NCI-H526 treated with DMSO at 0.1 percent for 48 hours (cell line): ENCODE results near the gene SDCCAG8.

Source experiments
- DNase-seq: peaks from one replicate; lab custom pipeline; 2025; lab: John Stamatoyannopoulos, UW

SDCCAG8 gene

DNA sequence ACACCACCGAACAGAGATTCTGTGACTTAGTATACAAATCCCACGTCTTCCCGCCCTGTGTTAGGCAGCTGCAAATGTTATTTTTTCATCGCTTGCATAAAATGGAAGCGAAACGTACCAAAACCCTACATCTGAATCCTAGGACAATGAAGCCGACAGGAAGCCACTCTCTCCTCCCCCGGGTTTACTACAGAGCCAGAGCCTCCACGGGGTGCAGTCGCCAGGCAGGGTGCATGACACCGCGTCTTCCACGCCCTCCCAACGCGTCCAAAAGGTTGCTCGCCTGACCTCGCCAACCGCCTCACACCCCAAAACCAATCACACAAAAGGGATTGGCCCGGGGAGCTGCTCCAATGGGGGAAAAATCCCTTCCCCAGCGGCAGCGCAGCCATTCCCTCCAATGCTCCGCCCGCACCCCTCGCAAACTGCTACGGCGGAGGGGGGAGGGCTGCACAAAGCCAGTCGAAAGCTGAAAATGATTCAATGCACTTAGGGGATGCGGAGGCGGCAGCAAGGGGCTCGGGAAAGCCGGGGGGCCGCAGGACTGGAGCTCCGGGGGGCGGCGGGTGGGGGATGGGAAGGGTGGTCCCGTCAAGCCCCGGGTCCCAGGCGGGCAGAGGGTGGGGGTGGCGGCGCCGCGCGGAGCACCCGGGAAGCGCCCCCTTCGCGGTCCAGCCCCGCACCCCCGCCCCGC lies 1.5 kb upstream of the SDCCAG8 start:
- peak; percentile 62 for DNase-seq

DNA sequence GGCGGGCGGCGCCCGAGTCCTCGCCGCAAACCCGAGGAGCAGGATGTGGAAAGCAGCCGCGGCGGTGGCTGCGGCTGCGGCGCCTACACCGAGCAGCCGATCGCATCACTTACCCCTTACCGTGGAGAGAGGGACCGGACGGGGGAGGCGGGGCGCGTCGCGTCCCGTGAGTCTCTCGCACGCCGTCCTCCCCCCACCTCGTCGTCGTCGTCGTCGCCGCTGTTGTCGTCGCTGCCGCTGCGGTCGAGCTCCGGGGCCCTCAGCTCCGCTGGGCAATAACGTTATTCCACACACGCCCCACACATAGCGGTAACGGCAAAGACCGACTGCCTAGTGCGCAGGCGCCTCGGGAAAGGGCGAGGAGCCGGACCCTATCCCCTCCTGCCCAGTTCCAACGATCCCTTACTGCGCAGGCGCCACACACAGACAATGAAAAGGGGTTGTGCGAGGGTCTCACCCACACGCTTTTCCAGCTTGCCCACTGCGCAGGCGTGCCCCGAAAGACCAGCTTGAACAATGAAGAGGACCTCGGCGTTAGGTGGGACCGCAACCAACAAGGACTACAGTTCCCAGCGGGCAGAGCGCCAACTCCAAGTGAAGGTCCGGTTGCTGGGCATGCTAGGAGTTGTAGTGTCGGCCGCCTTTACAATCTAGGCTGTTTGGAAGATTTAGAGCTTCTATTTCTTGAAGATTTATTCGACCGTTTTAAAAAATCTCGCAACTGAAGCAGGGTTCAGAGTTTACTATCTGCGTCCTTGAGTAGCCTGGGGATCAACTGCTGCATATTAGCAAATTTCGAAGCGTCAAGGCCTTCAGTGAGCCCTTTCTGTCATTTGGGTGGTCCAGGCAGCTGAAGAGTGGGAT lies 682 bp upstream of the SDCCAG8 start, which contains the start of gene CEP170:
TSS of gene CEP170 (minus strand) at position 355 of the 864 bp plus-strand sequence. CDS start 30,001 bp downstream, outside the sequence.
- peak; percentile 95 for DNase-seq

DNA sequence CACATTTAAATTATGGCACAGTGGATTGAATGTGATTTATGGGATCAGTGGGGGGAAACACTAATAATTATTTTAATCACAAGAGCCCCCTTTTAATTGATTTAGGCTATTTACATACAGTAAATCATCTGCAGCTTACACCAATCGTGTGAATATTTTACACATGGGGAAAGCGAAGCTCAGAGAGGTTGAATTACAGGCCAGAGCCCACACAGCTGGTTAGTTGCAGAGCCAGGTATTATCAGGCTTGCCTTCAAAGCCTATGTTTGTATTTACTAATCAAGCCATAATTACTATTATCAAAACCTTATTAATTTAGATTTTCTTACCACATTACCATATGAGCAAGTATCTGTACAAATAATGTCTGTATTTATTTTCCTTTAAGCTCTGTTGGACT lies 749 bp downstream of the SDCCAG8 start:
- DNase-seq = no peak

DNA sequence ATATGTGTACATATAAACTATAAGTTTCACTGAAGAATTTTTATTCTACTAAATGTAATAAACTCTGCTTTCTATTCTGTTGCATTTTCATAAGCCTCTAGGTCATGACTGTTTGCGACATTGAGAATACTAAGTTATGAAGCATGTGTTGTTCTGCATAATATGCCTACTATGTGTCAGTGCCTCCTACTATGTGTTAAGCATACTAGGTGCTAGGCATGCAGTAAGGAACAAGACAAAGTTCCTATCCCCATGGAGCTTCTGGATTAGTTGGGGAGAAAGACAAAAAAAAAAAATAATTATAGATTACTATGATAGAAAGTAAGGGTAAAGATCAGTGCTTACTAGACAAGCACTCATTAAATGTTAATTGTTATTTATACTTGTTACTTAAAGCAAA lies 1.3 kb downstream of the SDCCAG8 start:
- DNase-seq = no peak

DNA sequence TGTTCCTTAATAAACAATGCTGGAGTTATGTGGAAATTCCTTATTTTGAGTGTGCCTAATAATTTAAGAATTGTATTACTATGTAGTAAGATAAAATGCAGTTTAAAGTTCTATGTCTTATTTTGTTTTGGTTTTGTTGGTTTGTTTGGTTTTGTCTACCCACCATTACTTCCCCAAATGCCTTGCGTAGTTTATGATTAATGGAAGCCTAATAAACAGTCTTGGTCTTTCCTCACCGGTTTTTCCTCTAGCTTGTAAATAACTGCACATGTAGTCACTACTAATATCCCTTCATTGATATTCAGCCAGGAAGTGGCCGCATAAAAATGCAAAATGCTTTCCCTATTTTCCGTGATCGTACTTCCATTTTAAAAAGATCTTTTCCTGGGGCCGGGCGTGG lies 2.9 kb downstream of the SDCCAG8 start:
- DNase-seq = no peak

DNA sequence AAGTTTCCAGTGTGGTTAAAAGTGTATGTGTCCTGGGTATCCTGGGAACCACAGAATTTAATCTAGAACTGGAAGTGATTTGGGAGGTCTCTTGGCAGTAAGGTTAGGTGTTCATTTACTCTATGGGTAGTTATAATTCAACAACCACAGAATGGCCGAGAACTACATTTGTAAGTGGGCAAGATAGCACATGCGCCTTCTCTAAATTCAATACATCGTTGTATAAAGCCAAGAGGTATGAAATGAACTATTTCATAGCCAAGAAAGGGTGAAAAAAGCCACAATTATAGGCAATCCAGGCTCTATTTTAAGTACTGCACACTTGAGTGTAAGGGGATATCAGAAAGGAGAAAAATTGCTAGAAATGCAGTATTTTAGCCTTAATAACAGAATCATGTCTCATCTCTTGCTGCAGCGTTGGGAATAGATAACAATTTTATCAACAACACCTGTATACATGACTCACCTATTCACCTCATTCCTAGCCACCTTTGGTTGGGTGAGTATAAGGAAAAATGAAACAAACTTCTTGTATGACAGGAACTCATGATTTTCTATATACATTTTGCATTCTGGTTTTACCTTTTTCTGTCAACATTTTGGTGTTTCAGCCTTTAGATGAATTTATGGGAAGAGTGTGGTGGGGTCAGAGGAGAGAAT lies 4.5 kb downstream of the SDCCAG8 start:
- no peak for DNase-seq

DNA sequence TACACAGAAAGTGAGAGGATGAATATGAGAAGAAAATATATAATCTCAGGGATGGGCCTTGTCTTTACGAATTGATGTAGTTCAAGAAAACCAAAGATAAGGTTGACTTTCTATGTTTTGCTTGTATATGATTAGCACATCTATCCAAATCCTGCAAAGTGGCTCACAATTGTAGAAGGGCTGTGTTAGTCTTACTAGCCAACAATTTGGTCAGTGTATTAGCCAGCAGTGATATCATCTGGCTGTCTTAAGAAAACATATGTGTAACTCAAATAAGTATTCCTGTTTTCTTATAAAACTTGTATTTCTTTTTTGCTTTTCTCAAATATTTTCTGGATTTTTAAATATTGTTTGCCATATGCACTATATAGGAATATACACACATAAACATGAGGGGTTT lies 5.5 kb downstream of the SDCCAG8 start:
- DNase-seq = no peak

DNA sequence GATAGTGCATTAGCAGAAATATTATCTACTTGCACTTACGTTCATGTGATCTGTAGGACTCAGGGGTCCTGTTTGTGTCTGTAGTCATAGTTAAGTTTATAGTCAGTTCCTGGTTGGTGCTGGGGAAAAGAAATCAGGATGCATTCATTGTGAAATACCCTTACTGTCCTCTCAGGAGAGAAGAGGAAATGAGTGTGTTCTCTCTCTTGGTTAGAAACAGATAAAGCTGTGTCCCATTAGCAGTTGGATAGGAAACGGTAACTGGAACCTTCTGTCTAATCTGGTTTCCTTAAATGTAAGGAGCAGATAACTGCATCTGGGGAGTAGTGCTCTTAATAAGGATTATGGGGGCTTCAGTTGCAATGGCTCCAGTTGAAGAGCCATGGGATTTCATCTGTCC lies 8.9 kb downstream of the SDCCAG8 start:
- no peak for DNase-seq

DNA sequence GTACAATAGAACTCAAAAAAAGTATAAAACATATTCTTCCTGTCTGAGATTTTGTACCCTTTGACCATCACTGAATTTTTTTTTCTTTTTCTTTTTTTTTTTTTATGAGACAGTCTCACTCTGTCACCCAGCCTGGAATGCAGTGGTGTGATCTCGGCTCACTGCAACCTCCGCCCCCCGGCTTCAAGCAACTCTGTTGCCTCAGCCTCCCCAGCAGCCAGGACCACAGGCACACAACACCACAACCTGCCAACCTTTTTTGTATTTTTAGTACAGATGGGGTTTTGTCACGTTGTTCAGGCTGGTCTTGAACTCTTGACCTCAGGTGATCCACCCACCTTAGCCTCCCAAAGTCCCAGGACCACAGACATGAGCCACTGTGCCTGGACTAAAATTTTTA lies 10.4 kb downstream of the SDCCAG8 start:
- DNase-seq = no peak

DNA sequence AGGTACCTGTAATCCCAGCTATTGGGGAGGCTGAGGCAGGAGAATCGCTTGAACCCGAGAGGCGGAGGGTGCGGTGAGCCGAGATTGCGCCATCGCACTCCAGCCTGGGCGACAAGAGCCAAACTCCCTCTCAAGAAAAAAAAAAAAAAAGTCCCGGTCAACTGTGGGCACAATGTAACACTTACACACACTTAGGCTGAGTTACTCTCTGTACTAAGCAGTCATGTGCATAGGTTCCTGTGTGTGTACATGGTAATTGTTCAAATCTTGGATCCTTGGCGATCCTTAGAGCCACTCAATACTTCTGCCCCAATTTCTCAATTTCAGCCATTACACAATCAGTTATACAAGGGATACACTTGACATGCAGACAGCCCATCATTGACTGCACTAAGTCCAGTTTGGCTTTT lies 11.6 kb downstream of the SDCCAG8 start:
- DNase-seq = no peak

DNA sequence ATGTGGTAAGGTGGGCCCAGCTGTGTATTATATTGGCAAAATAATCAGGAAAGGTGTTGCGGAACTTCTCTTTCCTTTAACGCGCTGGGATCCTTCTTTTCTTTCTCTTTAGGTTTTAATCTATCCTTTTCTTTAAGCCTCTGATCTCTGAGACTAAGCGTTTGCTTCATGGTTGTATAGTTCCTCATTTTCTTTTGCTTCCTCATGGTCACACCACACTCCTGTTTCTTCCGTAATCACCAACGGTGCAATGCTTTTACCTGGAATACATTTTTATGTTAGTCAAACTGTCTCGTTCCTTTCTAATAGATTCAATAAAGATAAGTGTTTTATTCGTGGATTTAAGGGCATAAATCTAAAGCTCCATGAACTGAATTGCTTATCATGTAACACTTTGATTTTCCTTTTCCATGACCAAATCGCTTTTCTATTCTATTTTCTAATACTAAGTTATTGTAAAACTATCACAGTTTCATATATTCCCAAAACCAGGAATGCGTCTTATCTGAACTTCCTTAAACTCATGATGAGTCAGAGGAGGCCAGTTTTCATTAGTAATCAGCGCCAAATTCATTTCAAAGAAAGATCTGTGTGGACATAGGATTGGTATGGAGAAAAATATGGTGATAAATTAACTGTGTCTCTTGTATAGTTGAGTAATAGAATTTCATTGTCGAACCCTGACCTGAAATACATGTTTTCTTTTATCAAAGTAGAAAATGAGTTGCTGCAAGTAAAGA lies 12.2 kb downstream of the SDCCAG8 start:
- no peak for DNase-seq

DNA sequence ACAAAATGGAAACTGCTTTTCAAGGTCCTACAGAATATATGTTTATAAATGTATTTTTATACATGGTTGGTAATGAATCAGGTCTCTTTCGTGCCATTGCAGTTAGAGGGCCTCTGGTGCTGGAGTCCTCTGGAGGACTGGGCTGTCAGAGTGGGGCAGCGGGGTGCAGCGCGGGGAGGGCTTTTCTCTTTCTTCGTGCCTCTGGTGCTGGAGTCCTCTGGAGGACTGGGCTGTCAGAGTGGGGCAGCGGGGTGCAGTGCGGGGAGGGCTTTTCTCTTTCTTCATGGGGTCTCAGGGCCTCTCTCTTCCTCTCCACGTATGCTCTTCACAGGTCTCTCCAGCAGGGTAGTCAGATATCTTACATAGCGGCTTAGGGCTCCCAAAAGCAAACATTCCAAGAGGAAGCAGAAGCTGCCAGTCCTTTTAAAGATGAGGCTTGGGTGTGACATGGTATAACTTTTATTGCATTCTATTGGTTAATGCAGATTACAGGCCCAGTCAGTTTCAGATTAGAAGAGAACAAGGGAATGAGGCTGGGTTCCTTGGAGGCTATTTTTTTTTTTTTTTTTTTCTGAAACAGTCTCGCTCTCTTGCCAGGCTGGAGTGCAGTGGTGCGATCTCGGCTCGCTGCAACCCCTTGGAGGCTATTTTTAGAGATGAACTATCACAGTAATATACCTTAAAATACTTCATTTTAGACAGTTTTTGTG lies 13.1 kb downstream of the SDCCAG8 start:
- no peak for DNase-seq

DNA sequence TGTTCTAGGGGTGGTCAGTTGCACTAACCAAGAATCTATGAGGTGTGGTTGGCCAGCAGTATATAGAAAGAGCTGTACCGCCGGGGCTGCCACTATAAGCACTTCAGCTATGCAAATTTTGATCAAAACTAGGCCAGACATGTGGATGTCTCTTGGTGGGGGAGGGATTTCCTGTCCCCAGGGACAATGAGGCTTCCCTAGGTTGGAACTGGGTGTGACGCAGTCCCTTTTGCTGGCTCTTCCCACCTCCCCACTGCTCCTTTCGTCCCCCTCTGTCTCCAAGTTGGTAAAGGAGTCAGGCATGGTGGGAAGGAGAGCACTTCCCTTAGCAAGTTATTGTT lies 13.6 kb downstream of the SDCCAG8 start:
- DNase-seq = peak; percentile 54

DNA sequence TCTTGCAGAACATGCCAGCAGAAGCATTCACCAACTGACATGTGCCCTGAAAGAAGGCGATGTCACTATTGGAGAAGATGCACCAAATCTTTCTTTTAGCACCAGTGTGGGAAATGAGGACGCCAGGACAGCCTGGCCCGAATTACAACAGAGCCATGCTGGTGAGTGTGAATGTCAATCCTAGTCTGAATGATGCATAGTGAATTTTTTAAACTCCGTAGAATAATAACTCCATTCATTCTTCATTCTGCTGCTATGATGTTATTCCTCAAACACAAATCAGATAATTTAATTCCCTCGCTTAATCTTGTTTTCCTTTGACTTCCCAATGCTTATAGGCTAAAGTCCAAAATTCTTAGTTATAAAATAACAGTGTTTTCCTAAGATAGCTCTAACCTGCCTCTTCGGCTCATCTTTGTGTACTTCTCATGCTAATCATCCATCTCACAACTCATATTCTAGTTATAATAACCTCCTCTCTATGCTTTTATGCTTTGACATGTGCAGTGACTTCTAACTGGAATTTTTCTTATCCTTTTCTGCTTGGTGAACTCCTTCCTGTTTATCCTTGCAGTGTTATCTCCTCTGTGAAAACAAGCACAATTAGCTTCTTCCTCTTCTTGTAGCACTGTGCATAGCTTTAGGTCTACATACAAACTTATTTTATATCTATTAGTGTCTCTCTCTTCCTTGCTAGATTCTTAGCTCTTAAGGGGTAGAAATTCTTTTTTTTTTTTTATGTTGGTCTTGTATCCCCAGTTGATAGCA lies 14.4 kb downstream of the SDCCAG8 start:
- no peak for DNase-seq

DNA sequence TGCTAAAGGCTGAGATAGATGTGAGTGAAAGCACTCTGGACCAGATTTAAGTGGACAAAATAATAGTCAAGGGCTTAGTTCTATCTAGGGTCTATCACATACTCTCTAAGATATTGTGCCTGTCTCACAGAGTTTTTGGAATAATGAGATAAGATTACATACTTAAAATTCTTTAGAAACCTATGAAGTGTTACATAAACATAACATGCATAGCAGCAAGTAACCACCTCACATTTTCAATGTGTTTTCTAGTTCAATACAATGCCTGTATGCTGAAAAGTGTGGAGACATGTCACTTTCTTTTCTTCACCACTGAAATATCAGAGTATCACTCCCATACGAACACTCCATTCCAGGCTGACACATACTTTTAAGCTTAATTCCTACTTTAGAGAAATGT lies 16.2 kb downstream of the SDCCAG8 start:
- no peak for DNase-seq

DNA sequence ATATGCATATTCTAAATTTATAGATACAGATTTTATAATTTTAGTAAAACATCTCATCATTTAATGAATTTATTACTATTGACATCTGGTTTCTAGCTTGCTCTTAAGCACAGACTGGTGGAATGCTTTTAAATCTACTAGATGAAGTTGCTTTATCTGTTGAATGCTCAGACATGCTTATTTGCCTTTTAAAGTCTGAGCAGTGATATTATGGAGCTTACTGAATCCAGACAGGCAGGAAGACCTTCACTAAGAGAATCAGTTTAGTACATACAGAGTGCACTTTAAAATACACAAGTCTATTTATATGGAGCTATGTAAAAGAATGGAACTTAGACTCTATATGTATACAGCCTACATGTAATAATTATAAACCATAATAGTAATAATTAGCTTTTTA lies 16.6 kb downstream of the SDCCAG8 start:
- no peak for DNase-seq

DNA sequence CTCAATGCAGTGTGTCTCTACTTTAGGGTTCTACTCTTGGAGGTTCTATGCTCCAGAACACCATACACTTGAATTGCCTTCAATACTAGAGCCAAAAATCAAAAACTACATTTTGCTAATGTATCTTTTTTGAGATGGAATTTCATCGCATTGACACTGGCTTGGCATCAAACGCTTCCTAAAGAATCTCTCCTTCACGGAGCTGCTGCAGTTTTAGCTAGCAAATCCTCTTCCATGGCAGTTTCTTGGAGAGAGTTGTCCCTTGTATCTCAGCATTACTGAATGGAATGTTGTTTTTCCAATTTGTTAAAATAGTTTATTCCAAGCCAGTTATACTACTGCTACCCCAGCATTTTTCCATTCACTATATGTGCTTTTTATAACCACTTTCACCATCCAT lies 17.7 kb downstream of the SDCCAG8 start:
- no peak for DNase-seq

DNA sequence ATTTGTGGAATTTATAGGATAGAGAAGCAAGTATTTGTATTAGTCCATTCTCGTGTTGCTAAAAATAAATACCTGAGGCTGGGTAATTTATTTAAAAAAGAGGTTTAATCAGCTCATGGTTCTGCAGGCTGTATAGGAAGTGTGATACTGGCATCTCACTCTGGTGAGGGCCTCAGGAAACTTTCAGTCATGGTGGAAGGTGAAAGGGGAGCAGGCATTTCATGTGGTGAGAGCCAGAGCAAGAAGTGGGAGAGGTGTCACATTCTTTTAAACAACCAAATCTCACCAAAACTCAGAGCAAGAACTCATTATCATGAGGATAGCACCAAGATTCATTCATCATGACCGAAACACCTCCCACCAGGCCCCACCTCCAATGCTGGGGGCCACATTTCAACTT lies 18.1 kb downstream of the SDCCAG8 start:
- no peak for DNase-seq

DNA sequence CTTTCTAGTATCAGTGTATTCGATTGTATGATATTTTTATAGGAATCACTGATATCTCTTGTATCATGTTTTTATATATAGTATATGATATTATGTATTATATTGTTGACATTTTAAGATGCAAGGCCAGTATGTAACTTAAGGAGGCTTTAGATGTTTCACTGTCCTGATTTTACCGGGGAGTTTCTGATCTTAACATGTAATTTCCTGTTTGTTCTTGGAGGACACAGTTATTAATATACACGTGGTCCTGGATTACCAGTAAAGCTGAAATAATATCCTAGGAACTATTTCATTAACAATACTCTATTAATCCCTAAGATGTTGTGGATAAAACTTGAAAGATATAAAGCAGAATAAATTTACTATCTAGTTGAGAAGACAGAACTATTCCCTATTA lies 19.5 kb downstream of the SDCCAG8 start:
- no peak for DNase-seq

DNA sequence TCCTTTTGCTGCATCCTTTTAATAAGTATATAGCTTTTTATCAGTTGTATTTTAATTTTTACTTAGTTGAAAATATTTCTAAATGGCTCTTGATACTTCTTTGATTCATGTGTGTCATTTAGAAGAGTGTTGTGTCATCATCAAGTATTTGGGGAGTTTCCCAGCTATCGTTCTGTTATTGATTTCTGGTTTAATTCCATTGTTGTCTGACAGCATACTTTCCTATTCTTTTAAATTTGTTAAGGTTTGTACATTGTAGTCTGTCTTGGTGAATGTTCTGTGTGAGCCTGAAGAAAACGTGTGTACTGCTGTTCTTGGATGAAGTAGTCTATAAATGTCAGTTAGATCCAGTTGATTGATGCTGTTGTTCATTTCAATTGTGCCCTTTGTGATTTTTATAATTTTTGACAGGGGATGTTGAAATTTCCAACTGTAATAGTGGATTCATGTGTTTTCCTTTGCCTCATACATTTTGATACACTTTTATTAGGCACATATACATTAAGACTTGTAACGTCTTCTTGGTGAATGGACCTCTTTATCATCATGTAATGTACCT lies 24.8 kb downstream of the SDCCAG8 start:
- no peak for DNase-seq

DNA sequence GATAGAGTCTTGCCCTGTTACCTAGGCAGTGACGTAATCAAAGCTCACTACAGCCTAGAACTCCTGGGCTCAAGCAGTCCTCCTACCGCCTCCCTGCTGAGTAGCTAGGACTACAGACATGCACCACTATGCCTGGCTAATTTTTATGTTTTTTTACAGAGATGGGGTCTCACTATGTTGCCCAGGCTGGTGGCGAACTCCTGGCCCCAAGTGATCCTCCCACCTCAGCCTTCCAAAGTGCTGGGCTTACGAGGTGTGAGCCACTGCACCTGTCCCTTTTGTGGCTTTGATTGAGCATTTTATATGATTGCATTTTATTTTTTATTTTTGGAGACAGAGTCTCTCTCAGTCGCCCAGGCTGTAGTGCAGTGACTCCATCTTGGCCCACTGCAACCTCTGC lies 25.8 kb downstream of the SDCCAG8 start:
- DNase-seq = no peak
